GM21825 (cell line): Measurements from ENCODE around the gene BST1.

Source experiments
- ATAC-seq: cut with Tn5 transposase; IDR thresholded peaks from one replicate; pipeline ENCODE4 v1.9.1; 2021; ENCODE audit warnings: mild to moderate bottlenecking, moderate library complexity; ENCODE audit not compliant: unreplicated experiment

BST1 gene

DNA sequence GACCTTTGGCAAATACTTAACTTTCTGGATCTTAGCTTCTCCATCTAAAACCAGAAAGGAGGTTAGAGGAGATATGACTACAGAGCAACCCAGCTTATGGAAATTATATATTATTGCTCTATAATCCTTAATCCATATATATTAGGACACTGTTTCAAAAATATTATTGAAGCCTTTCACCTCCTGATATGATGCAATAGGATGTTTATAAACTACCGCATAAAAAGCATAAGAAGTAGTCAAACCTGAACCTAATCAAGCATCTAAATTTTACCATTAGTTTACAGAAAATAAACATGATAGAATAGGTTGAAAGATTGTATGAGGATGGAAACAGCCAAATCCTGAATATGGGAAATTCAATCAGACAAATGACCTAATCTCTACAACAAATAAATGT lies 26.8 kb upstream of the BST1 start:
- no peak for ATAC-seq

DNA sequence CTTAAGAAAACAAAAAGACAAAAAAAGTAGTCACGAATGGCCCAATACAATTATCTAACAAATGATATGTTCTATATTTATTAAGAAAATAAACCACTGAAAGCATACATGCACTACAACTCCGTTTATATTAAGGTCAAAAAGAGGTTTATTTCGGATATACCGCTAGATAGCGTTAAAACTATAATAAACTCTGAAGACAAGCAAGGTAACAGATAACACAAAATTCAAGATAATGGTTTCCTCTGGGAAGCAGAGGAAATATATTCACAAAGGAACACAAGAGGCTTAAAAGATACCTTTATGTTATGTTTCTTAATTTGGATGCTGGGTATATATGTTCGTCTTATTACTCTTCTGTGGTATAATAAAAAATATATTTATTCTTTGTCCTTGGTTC lies 26.0 kb upstream of the BST1 start:
- ATAC-seq, result no peak

DNA sequence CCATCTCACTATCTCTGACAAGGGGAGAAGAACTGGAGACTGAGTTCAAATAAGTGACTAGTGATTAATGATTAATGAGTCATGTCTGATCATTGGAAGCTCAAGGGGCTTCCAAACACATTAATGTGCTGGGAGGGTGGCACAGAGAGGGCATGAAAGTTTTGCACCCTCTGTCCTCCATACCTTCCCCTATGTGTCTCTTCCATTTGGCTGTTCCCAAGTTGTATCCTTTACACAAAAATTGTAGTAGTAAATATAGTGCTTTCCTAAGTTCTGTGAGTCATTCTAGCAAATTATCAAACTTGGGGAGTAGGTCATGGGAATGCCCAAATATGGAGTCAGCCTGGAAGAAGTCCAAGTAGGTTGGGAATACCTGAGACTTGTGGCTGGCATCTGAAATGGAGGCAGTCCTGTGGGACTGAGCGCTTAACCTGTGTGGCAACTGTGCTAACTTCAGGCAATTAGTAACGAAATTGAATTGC lies 25.3 kb upstream of the BST1 start:
- ATAC-seq, result no peak

DNA sequence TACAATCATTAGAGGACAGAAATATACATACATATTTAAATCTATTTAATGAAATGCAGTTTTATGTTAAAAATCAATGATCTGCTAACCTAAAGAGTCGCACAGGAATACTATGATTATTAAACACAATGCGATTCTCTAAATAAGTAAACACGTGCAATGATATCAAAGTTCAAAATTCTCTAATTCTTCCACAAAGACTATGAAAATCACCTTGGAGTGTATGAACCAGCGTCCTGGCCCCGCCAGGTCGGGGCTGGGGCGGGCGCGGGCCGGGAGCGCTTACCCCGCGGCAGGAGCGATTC lies 21.8 kb upstream of the BST1 start:
- ATAC-seq, result no peak

DNA sequence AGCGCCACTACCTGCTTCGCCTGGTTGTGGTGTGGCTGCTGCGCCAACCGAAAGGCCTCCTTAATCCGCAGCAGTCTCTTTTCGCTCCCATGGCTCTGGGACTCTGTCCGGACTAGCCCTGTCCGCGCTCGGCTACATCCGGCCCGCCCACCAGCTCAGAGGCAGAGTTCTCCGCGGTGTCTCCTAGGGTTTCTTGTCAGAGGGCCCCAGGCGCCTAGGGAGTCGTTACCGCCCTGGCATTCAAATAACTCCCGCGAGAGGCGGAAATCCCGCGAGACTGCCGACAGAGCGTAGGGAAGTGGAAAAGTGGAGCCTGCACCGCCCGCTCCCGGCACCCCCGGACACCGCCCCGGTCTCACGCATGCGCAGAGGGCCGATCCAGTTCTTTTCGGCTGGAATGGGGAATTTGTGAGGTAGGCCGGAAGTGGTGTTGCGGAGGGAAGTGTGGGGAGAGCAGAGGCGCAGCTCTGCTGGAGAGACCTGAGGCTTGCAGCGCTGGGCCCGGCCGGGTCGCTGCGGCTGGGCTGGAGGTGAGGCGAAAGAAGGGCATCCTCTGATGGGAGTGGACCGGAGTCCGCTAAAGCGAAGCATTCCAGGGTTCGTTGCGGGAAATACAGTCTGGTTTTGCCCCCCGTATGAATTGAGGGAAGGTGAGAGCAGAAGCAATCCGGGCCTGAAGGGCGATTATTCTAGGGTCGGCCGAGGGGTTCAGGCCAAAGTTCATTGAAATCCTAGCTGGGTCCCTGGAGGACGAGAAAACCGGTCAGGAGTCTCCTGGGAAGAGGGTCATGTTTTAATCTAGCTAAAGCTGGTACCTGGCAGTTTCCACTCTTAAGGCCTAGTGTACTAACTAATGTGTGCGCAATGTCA lies 21.3 kb upstream of the BST1 start, which contains the start of gene FAM200B:
TSS of gene FAM200B (plus strand) at position 456 of the 870 bp plus-strand sequence. CDS start 5,151 bp downstream, outside the sequence.
- peak; percentile 94 for ATAC-seq

DNA sequence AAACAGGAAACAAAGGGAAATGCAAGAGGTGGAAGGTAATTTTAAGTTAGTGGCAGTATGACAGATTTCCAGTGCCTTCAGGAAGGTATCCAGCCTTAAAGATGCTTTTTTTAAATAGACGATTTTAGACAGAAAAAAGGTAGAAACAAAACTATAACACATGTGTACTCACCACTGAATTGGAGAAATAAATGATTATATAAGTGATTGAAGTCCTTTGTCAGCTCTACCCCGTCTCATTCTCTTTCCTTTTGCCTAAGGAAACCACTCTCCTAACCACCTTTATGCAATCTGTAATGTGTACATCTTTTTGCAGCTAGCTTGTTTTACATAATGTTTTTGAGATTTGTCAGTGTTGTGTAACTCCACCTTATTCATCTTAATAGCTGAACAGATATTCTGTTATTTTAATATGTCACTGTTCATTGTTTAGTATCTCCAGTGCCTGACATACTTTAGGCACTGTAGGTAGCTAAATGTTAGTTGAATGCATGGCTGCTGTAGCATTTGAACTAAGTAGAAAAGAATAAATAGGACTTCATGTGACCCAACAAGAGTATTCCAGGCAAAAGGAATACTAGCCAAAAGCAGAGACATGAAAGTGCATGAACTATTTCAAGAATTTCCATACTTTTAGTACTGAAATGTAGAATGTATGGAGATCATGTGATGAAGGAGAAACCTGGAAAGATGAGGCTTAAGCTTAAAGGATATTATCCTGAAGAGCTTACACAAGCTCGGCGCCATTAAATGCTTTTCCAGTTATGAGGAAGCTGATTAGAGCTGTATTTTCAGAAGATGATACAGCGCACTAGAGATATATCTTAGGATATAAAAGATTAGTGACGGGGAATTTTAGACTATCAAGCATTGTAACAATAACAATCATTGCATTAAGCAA lies 20.4 kb upstream of the BST1 start:
- no peak for ATAC-seq

DNA sequence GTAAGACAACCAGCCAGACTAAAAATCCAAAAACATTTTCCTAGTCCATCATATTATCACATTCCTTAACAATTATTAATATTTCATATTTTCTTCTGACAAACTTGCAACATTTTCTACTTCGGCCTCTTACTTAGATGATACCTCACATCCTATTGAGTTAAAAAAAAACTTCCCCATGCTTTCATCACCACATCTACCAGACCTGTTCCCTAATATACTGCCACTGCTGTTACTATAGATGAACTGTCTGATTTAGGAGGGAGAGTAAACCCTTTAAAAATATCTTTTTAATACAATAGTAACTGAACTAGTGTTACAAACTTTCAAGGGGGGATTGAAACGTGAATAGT lies 19.7 kb upstream of the BST1 start:
- no peak for ATAC-seq

DNA sequence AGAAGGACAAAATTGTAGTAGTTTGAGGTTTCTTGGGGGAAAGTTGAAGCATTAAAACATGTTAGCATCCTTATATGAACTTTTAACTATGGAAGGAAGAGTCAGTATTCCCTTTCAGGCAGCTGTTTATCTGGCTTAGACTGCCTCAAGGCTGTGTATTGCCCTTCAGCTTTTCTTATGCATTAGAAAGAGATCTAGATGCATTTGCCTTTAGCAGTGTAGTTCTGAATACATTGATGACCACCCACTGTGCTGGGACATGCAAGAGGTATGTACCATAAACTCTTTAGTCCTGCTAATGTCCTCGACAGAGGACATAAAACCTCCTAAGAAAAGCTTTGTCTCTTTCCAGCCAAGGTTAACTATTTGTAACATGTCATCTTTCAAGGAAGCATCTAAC lies 18.4 kb upstream of the BST1 start:
- no peak for ATAC-seq

DNA sequence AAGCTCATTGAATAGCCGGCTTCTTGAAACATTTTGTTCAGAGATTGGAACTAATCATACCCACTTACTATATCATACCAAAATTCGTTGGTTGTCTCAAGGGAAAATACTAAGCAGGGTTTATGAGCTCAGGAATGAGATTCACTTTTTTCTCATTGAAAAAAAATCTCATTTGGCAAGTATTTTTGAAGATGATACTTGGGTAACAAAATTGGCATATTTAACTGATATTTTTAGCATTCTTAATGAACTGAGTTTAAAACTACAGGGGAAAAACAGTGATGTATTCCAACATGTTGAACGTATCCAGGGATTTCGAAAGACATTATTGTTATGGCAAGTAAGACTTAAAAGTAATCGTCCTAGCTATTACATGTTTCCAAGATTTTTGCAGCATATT lies 14.8 kb upstream of the BST1 start:
- no peak for ATAC-seq

DNA sequence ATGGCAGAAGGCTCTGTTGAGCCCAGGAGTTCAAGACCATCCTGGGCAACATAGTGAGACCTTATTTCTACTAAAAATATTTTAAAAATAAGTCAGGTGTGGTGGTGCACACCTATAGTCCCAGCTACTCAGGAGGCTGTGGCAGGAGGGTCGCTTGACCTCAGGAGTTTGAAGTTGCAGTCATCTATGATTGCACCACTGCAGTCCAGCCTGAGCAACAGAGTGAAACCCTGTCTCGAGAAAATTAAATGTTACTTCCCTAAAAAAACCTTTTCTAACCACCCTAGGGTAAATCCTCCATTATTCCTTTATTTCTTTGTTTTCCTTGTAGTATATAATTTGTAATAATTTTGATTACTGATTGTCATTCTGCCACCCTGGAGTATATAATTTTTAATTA lies 13.3 kb upstream of the BST1 start:
- no peak for ATAC-seq

DNA sequence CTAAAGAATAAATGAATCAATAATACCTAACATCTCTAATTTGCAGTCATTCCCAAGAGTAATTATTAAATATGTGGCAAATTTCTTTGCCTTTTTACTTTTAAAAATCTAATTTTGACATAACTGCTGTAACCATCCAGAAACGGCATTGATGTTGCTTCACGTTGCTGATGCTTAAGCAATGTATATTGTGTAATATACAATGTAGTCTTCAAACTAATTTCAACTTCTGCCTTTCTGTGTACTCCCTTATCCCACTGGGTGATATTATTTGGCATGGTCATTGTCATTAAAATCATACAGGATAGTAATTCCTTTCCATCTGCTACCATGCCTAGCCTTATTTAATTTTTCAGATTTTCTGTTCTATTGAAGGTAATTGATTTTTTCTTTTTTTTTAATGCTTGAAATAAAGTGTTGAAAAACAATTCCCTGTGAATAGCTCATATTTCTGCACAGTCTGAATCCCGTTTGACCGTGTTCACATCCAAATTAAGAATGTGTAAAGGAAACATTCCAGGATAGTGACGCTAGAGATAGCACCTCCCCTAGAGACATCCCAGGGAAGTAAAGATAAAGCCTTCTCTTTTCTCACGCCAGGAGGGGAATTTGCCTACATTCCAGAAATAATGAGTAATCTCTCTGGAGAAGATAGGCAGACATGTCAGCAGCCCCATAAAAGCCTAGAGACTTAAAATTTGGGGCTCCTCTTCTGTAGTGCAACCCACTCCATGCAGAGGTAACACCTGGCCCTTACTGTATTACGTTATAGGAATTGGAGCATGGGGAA lies 12.7 kb upstream of the BST1 start:
- no peak for ATAC-seq

DNA sequence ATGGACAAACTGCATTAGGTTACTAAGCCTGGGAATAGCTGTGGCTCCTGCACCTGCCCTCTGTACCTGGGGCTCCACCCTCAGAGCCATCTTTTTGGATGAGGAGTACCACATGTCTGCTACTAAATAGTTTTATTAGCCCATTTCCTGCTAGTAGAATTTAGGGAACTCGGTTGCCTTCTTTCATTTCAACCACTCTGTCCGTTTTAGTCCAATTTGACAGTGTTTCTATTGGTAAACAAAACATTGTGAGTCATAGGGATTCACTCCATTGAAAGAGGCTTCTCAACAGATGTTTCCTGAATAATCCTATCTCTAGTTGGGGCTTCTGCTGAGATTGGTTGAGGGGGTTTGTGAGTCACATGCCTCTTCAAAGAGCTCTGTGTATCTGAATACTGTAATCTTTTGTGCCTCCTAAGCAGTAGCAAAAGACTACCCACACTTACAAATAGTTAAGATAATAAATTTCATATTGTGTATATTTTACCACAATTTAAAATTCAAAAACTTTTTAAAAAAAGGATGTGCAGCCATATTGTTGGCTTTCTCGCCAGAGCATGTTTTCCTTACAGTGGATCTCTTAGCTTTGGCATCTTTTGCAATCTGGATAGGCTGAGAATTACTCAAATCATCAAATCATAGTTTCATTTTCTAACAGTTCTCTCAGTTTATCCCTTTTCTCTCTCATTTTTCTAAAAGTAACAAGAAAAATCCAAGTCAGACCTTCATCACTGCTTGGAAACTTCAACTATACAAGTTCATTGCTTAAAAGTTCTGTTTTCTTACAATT lies 11.3 kb upstream of the BST1 start:
- no peak for ATAC-seq

DNA sequence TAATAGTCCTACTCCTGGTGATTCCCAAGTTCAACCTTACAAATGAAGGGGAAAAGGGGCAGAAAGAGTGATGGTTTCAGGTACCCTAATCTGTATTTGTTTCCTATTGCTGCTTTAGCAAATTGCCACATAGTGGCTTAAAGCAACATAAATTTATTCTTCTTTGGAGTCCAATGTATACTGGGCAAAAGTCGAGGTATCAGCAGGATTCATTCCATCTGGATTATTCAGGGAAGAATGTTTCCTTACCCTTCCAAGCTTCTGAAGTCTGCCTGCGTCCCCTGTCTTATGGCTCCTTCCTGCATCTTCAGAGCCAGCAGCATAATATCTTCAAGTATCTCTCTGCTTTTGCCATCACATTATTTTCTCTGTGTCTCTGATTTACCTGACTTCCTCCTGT lies 10.3 kb upstream of the BST1 start:
- ATAC-seq, result no peak

DNA sequence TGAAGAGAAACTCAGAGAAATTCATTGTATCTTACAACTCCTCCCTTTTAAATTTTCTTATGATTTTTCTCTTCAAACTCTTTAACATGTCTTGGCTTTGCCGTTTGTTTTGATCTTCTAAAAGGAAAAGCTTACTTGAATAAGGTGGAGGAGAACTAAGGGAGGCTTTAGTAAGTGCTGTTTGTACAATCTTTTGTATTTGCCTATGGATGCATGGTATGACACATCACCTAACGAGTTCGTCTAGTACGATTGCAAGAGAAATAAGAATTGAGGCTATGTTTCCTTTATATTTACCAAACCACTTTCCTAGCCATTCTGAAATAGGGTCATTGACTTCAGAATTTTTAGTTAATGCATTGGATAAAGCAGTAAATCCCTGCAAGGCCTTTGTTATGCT lies 8.4 kb upstream of the BST1 start:
- ATAC-seq, result no peak

DNA sequence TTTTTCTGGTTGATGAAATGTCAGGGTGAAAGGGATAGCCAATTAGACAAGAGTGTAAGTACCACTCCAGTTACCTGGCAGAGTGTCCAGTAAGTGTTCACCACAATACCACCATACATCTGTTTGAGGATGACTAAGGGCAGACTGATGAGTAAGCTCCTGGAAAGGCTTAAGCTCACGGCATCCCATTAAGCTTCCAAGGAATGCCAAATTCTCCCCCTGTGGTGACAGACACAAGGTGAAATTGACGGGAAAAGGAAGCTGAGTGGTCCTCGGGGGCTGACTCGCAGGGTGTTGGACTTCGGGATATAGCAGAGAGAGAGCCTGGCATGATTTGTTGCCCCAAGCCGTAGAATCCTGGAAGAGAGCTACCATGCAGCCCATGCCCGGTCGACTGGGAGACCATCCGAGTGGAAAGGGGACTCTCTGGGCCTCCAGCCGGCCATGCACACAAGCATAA lies 7.6 kb upstream of the BST1 start:
- no peak for ATAC-seq

DNA sequence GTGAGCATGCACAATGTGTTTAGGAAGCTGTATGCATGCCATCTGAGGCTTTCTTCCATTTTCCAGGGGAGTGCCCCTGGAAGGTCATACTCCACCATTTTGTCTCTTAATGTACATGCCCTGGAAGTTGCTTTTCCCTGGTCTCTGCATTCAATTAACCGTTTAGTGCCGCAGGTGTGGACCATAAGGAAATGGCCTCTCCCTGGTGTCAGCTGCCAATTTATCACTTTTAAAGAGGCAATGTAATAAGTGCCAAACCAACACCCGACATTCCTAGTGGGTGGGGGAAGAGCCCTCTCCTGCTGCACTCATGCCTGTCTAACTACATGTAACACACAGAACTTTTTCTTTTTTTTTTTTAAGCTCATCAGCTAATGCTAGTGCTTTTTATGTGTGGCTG lies 7.1 kb upstream of the BST1 start:
- ATAC-seq, result no peak

DNA sequence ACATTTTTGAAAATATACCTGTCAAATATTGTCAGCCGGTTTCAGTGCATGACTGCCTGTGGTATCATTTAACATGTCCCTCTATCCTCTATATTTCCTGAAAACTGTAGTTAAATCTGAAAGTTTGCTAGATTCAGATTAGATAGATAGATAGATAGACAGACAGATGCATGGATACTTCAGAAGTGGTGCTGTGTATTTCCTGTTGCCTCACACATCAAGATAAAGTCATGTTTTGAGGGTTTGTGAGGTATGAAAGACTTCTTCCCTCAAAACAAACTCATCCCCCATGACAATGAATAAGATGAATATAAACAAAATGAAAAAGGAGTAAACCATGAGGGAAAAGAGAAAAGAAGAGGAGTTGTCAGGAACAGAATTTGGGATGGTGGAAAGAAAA lies 6.0 kb upstream of the BST1 start:
- ATAC-seq, result no peak

DNA sequence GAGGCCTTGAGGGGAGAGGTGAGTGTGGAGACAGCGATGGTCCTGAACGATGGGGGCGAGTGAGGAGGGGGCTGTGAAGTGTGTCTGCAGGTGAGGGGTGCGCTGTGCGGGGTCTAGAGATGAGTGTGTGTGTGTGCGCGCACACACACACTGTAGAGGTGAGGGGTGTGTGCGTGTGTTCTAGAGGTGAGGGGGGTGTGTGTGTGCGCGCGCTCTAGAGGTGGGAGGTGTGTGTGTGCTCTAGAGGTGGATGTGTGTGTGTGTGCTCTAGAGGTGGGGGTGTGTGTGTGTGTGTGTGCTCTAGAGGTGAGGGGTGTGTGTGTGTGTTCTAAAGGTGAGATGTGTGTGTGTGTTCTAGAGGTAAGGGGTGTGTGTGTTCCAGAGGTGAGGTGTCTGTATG lies 574 bp downstream of the BST1 start:
- no peak for ATAC-seq

DNA sequence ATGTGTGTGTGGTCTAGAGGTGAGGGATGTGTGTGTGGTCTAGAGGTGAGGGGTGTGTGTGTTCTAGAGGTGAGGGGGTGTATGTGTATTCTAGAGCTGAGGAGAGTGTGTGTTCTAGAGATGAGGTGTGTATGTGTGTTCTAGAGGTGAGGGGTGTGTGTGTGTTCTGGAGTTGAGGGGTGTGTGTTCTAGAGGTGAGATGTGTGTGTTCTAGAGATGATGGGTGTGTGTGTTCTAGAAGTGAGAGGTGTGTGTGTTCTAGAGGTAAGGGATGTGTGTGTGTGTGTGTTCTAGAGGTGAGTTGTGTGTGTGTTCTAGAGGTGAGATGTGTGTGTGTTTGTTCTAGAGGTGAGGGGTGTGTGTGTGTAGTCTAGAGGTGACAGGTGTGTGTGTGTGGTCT lies 1.3 kb downstream of the BST1 start:
- ATAC-seq, result no peak

DNA sequence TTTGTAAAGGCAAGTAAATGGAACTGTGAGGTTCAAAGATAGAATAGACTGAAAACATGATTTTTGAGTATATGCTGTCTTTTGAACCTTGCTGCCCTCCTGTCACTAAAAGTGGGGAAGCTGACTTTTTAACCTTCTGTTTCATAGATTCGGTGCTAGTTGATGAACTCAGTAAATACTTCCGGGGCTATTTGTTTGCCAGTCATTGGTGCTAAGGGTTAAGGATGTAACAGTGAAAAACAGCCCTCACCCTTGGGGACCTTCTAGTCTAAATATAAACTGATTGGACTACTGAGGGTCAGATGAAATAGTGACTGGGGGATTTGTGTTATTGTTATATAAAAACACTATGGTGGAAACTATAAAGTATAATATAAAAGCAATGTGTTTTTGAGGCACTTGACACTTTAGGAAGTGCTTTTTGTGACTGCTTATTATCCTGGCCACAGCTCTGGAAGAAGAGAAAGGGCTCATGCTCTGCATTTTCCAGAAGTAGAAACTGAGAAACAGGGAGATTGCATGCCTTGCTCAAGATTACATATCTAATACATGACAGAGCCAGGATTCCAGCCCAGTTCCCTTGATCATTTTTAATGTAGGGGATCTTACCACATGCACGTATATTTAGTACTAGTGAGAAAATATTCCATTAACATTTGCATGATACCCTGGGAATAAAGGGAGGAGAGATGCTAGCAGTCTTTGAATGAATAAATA lies 3.9 kb downstream of the BST1 start:
- ATAC-seq, result no peak
